ACC112 (cell line): ENCODE results near the gene ERMARD.

ENCODE experiments used
- H2AFZ ChIP-seq: fragments of 200-600 bp; sonication (generic); one replicate; pipeline ENCODE4 v1.6.0; 2017; ENCODE audit warnings: antibody characterized with exemption, low read length; ENCODE audit not compliant: unreplicated experiment
- H3K27ac ChIP-seq: fragments of 200-600 bp; sonication (generic); 2 replicates; pipeline ENCODE4 v1.5.1; 2014; ENCODE audit warnings: low read depth, mild to moderate bottlenecking, antibody characterized with exemption, low read length, moderate library complexity
- H3K27me3 ChIP-seq: fragments of 200-600 bp; sonication (generic); 2 replicates; pipeline ENCODE4 v1.6.1; 2014; ENCODE audit warnings: mild to moderate bottlenecking, antibody characterized with exemption, low read length, moderate library complexity, mixed read lengths; ENCODE audit not compliant: insufficient read depth
- H3K36me3 ChIP-seq: fragments of 200-600 bp; sonication (generic); 2 replicates; pipeline ENCODE4 v1.6.1; 2016; ENCODE audit warnings: mild to moderate bottlenecking, antibody characterized with exemption, low read length, moderate library complexity, mixed read lengths; ENCODE audit not compliant: insufficient read depth
- H3K4me1 ChIP-seq: fragments of 200-600 bp; sonication (generic); one replicate; pipeline ENCODE4 v1.6.1; 2016; ENCODE audit warnings: low read length, mixed read lengths; ENCODE audit not compliant: insufficient read depth, unreplicated experiment, control insufficient read depth
- H3K4me3 ChIP-seq: fragments of 200-600 bp; sonication (generic); 2 replicates; pipeline ENCODE4 v1.5.1; 2014; ENCODE audit warnings: mild to moderate bottlenecking, low read depth, low read length
- H3K79me2 ChIP-seq: fragments of 200-600 bp; sonication (generic); one replicate; pipeline ENCODE4 v1.6.0; 2016; ENCODE audit warnings: low read length; ENCODE audit not compliant: control insufficient read depth, unreplicated experiment, insufficient read depth

The ERMARD gene

DNA sequence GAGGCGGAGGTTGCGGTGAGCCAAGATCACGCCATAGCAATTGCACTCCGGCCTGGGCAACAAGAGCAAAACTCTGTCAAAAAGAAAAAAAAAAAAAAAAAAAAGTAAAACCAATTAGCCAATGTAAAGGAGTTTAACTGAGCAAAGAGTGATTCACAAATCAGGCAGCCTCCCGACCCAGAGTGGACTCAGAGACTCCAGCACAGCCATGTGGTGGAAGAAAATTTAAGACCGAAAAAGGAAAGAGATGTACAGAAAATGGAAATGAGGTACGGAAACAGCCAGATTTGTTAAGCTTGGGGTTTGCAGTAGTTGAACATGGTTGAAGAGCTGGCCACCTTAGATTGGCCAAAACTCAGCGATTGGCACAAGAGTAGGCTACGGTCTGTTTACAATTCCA is 51.4 kb downstream of the ERMARD start:
- no peak overlapping the region for H3K27ac ChIP-seq
- H2AFZ ChIP-seq = no peak overlapping the region
- peaks cover 5% of the 10 kb centered on the region for H3K4me1 ChIP-seq
- H3K79me2 ChIP-seq = no peaks in the 10 kb centered on the region
- H3K4me3 ChIP-seq = no peak overlapping the region
- H3K27me3 ChIP-seq = peaks cover 21% of the 10 kb centered on the region; the same call in 1 of the 2 replicates
- H3K36me3 ChIP-seq = no peaks in the 10 kb centered on the region

- Histone ChIP-seq H3K4me1 (peaks cover 5% of the 10 kb centered on the region), H2AFZ (no peak overlapping the region), H3K27ac (no peak overlapping the region), H3K79me2 (no peaks in the 10 kb centered on the region), H3K4me3 (no peak overlapping the region), H3K36me3 (no peaks in the 10 kb centered on the region), H3K27me3 (peaks cover 15% of the 10 kb centered on the region; the same call in 1 of the 2 replicates)
Measured at GRCh38 chr6:169803271-169803811, 51.9 kb downstream of the ERMARD start.

- Histone ChIP-seq H3K36me3 (no peaks in the 10 kb centered on the region), H3K27me3 (peaks cover 15% of the 10 kb centered on the region; the same call in 1 of the 2 replicates), H3K4me3 (no peak overlapping the region), H2AFZ (no peak overlapping the region), H3K79me2 (no peaks in the 10 kb centered on the region), H3K27ac (no peak overlapping the region), H3K4me1 (peaks cover 5% of the 10 kb centered on the region)
Measured at GRCh38 chr6:169803816-169804340, 52.5 kb downstream of the ERMARD start.

- H3K4me3 ChIP-seq = no peak overlapping the region
- H3K27ac ChIP-seq = no peak overlapping the region
- H2AFZ ChIP-seq = no peak overlapping the region
- no peaks in the 10 kb centered on the region for H3K36me3 ChIP-seq
- peaks cover 5% of the 10 kb centered on the region for H3K4me1 ChIP-seq
- H3K27me3 ChIP-seq = peaks cover 15% of the 10 kb centered on the region; the same call in 1 of the 2 replicates
- no peaks in the 10 kb centered on the region for H3K79me2 ChIP-seq
Measured at GRCh38 chr6:169804427-169804826, 53.0 kb downstream of the ERMARD start.

DNA sequence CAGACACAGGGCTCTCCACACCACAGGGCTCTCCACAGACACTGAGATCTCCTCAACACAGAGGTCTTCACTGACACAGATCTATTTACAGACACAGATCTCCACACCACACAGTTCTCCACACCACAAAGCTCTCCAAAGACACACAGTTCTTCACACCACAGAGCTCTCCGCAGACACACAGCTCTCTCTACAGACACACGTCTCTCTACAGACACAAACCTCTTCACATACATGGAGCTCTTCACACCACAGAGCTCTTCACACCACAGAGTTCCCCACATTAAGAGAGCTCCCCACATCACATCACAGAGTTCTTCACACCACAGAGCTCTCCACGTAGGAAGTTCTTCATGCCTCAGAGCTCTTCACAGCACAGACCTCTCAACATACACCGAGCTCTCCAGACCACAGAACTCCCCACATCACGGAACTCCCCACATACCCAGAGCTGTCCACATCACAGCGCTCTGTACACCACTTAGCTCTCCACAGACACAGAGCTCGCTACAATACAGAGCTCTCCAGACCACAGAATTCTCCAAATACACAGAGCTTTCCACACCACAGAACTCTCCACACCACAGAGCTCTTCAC is 53.9 kb downstream of the ERMARD start:
- Histone ChIP-seq H3K27me3 (peaks cover 15% of the 10 kb centered on the region; the same call in 1 of the 2 replicates), H3K4me3 (no peak overlapping the region), H3K4me1 (peaks cover 4% of the 10 kb centered on the region), H3K79me2 (no peaks in the 10 kb centered on the region), H3K36me3 (no peaks in the 10 kb centered on the region), H3K27ac (no peak overlapping the region), H2AFZ (no peak overlapping the region)

DNA sequence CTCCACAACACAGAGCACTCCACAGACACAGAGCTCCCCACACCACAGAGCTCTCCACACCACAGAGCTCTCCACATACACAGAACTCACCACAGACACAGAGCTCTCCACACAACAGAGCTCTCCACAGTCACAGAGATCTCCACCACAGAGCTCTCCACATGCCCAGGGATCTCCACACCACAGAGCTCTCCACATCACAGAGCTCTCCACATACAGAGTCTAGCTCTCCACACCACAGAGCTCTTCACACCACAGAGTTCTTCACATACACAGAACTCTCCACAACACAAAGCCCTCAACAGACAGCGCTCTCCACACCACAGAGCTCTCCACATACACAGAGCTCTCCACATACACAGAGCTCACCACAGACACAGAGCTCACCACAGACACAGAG is 55.3 kb downstream of the ERMARD start:
- Histone ChIP-seq H2AFZ (no peak overlapping the region), H3K4me3 (no peak overlapping the region), H3K27me3 (peaks cover 15% of the 10 kb centered on the region; the same call in 1 of the 2 replicates), H3K4me1 (no peaks in the 10 kb centered on the region), H3K79me2 (no peaks in the 10 kb centered on the region), H3K27ac (no peak overlapping the region), H3K36me3 (no peaks in the 10 kb centered on the region)

DNA sequence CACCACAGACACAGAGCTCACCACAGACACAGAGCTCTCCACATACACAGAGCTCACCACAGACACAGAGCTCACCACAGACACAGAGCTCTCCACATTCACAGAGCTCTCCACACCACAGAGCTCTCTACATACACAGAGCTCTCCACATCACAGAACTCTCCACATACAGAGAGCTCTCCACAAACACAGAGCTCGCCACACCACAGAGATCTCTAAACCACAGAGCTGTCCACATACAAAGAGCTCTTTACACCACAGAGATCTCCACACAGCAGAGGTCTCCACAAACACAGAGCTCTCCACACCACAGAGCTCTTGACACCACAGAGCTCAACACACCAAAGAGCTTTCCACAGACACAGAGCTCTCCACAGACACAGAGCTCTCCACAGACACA is 55.8 kb downstream of the ERMARD start:
- Histone ChIP-seq H3K4me1 (no peaks in the 10 kb centered on the region), H3K79me2 (no peaks in the 10 kb centered on the region), H3K27ac (no peak overlapping the region), H3K36me3 (no peaks in the 10 kb centered on the region), H2AFZ (no peak overlapping the region), H3K4me3 (no peak overlapping the region), H3K27me3 (peaks cover 15% of the 10 kb centered on the region; the same call in 1 of the 2 replicates)

DNA sequence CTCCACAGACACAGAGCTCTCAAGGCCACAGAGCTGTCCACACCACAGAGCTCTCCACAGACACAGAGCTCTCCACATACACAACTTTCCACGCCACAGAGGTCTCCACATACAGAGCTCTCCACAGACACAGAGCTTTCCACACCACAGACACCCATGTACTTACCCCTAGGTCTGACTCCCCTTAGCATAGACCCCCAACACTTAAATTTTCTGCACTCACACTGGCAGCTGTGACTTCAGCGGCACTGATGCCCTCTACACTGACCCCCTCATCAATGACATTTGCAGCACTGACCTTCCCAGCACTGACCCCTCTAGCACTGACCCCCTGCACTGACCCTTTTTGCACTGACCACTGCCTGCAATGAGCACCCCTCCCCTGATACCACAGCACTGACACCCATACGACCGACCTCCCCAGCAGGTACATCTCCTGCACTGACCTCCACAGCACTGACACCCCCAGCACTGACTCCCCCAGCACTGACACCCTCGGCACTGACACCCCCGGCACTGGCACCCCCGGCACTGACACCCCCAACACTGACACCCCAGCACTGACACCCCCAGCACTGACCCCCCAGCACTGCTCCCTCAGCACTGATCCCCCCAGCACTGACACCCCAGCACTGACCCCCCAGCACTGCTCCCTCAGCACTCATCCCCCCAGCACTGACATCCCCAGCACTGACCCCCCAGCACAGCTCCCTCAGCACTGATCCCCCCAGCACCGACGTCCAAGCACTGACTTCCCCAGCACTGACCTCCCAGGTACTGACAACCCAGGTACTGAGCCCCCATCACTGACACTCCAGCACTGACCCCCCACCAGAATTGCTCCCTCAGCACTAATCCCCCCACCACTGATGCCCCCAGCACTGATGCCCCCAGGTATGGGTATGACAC is 56.5 kb downstream of the ERMARD start:
- Histone ChIP-seq H3K4me1 (no peaks in the 10 kb centered on the region), H3K79me2 (no peaks in the 10 kb centered on the region), H3K27me3 (peaks cover 15% of the 10 kb centered on the region; the same call in 1 of the 2 replicates), H3K27ac (no peak overlapping the region), H3K4me3 (no peak overlapping the region), H2AFZ (no peak overlapping the region), H3K36me3 (no peaks in the 10 kb centered on the region)

GRCh38 chr6:169808608-169808967 is 57.2 kb downstream of the ERMARD start:
- Histone ChIP-seq H3K79me2 (no peaks in the 10 kb centered on the region), H3K4me3 (no peak overlapping the region), H3K36me3 (no peaks in the 10 kb centered on the region), H3K4me1 (no peaks in the 10 kb centered on the region), H3K27me3 (peaks cover 13% of the 10 kb centered on the region; the same call in 1 of the 2 replicates), H3K27ac (no peak overlapping the region), H2AFZ (no peak overlapping the region)

- H3K4me3 ChIP-seq = no peak overlapping the region
- H3K36me3 ChIP-seq = no peaks in the 10 kb centered on the region
- H3K27me3 ChIP-seq = peaks cover 5% of the 10 kb centered on the region; the same call in 1 of the 2 replicates
- no peak overlapping the region for H3K27ac ChIP-seq
- no peaks in the 10 kb centered on the region for H3K4me1 ChIP-seq
- no peaks in the 10 kb centered on the region for H3K79me2 ChIP-seq
- no peak overlapping the region for H2AFZ ChIP-seq
Measured at GRCh38 chr6:169809386-169809785, 58.0 kb downstream of the ERMARD start.
